ENCODE data around the gene STRAP. TPM values are rescaled to one million over a fixed set of nuclear protein-coding genes. Genes with fewer than 3 reads are reported as not detected.

The STRAP gene
- total and polyA plus RNA-seq, 8 donors: 20.9 to 197 (median 83.2) TPM

- 67 to 76% (median 72%) methylated on average over 5 of the region's 5 CpGs for WGBS, 5 donors
- Histone ChIP-seq H3K9me3 (no peaks in the 10 kb centered on the region), H3K4me1 (peaks cover 0 to 4% (median 2%) of the 10 kb centered on the region in 4 donors), H3K4me3 (no peak overlapping the region), H3K27ac (peak overlapping the region in 2 of 5 donors; percentile 18 to 34), H3K36me3 (no peaks in the 10 kb centered on the region), H3K27me3 (no peaks in the 10 kb centered on the region)
- no peak for TF ChIP-seq POLR2AphosphoS5 (IDR thresholded peaks at IDR 0.05)
- no peak for TF ChIP-seq POLR2A (IDR thresholded peaks at IDR 0.05)
- no peak for TF ChIP-seq EP300 (IDR thresholded peaks at IDR 0.05)
- no peak for TF ChIP-seq CTCF (IDR thresholded peaks at IDR 0.05)
- intact Hi-C loops (cut with DNase I; ENCODE audit: low total_unique reads): no loop called here
- peak in 1 of 2 donors; percentile 51 for DNase-seq
Measured at GRCh38 chr12:15837141-15837790, 44.9 kb upstream of the STRAP start.

GRCh38 chr12:15839041-15839440 lies 43.1 kb upstream of the STRAP start:
- Histone ChIP-seq H3K4me1 (peaks cover 0 to 4% (median 2%) of the 10 kb centered on the region in 4 donors), H3K36me3 (no peaks in the 10 kb centered on the region), H3K9me3 (no peaks in the 10 kb centered on the region), H3K27me3 (no peaks in the 10 kb centered on the region), H3K4me3 (no peak overlapping the region), H3K27ac (no peak overlapping the region)
- WGBS, 5 donors: 64 to 72% (median 68%) methylated on average over 2 of the region's 2 CpGs
- TF ChIP-seq CTCF (IDR thresholded peaks at IDR 0.05) (no peak), POLR2A (IDR thresholded peaks at IDR 0.05) (no peak), POLR2AphosphoS5 (IDR thresholded peaks at IDR 0.05) (no peak), EP300 (IDR thresholded peaks at IDR 0.05) (no peak)
- intact Hi-C loops (cut with DNase I; ENCODE audit: low total_unique reads): no loop called here
- DNase-seq: no peak

GRCh38 chr12:15839682-15840081 lies 42.5 kb upstream of the STRAP start:
- Histone ChIP-seq H3K9me3 (no peaks in the 10 kb centered on the region), H3K4me3 (no peak overlapping the region), H3K4me1 (peaks cover 0 to 4% (median 2%) of the 10 kb centered on the region in 4 donors), H3K36me3 (no peaks in the 10 kb centered on the region), H3K27ac (no peak overlapping the region), H3K27me3 (no peaks in the 10 kb centered on the region)
- TF ChIP-seq EP300 (IDR thresholded peaks at IDR 0.05): no peak
- no peak for TF ChIP-seq POLR2AphosphoS5 (IDR thresholded peaks at IDR 0.05)
- TF ChIP-seq POLR2A (IDR thresholded peaks at IDR 0.05): no peak
- no peak for TF ChIP-seq CTCF (IDR thresholded peaks at IDR 0.05)
- intact Hi-C loops (cut with DNase I; ENCODE audit: low total_unique reads): no loop called here
- no peak for DNase-seq

GRCh38 chr12:15842108-15842507 lies 40.1 kb upstream of the STRAP start:
- WGBS, 5 donors: 79 to 94% (median 92%) methylated on average over 3 of the region's 3 CpGs
- intact Hi-C loops (cut with DNase I; ENCODE audit: low total_unique reads): no loop called here
- H3K36me3 ChIP-seq: no peaks in the 10 kb centered on the region
- DNase-seq: peak in 1 of 2 donors; percentile 54
- H3K9me3 ChIP-seq: no peaks in the 10 kb centered on the region
- H3K4me3 ChIP-seq: no peak overlapping the region
- H3K4me1 ChIP-seq: peaks cover 0 to 2% (median 0%) of the 10 kb centered on the region in 4 donors
- no peak for TF ChIP-seq EP300 (IDR thresholded peaks at IDR 0.05)
- no peak for TF ChIP-seq POLR2A (IDR thresholded peaks at IDR 0.05)
- TF ChIP-seq CTCF (IDR thresholded peaks at IDR 0.05): no peak
- no peak for TF ChIP-seq POLR2AphosphoS5 (IDR thresholded peaks at IDR 0.05)
- H3K27me3 ChIP-seq: no peaks in the 10 kb centered on the region
- no peak overlapping the region for H3K27ac ChIP-seq
